HTR-8/SVneo (cell line): ENCODE measurements around the gene PPP2R2B.

Experiments
- DNase-seq: peaks from one replicate; pipeline ENCODE4 v3.0.0; 2011; ENCODE audit warnings: low spot score, mixed read lengths; ENCODE audit not compliant: insufficient read length
- FAIRE-seq: peaks from 2 replicates; lab custom pipeline; 2011; peaks lifted over from hg19 to GRCh38; lab: Jason Lieb, UNC

The PPP2R2B gene

GRCh38 chr5:146889169-146889568 is 10.6 kb upstream of the PPP2R2B start:
- no peak for DNase-seq
- no peak for FAIRE-seq

- no peak for FAIRE-seq
- no peak for DNase-seq
Observed at GRCh38 chr5:146888351-146888978, 9.9 kb upstream of the PPP2R2B start.

- DNase-seq (no peak), FAIRE-seq (no peak)
Observed at GRCh38 chr5:146884066-146884626, 5.6 kb upstream of the PPP2R2B start.

DNA sequence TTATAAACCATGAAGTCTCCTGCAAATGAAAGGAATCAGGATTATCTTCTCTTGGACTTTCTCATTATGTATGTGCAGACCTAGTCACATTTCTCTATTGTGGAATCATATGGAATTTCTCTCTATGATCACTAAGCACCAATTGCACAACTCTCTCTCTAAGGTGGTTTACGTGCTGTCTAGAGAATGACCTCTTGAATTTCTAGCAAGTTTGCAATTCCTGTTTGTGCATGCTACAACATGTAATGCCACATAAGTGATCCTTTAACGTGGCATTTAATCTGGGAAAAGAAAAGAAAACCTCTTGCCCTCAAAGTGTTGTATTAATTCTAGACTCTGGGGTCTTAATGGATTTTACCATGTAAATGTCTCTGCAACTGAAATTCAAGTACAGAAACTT is 5.0 kb upstream of the PPP2R2B start:
- no peak for FAIRE-seq
- DNase-seq, result no peak

DNA sequence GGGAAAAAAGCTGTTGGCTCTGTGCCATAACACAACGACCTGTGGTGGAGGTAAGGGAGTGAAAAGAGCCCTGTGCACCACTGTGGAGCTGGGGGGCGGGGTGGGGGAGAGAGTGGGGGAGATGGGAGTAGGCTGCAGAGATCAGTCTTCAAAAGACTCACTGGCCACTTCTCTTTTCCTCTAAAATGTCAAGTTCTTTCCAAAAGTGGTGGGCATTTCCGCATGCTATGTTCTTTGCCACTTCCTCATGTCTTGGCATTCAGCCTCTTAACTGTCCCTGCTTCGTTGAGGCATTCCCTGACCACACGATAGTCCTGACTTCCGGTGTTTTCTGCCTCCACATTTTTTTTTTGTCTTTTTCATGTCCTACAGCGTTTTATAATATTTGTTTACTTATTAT is 2.4 kb upstream of the PPP2R2B start:
- DNase-seq (no peak), FAIRE-seq (no peak)

- DNase-seq, result peak; percentile 26
- peak; percentile 76 for FAIRE-seq
Observed at GRCh38 chr5:146877783-146878475, 628 bp downstream of the PPP2R2B start.

GRCh38 chr5:146877178-146877681 is 1.3 kb downstream of the PPP2R2B start:
- FAIRE-seq (no peak), DNase-seq (no peak)

GRCh38 chr5:146873186-146873917 is 5.2 kb downstream of the PPP2R2B start:
- DNase-seq, result no peak
- FAIRE-seq, result no peak

GRCh38 chr5:146872188-146872587 is 6.4 kb downstream of the PPP2R2B start:
- no peak for DNase-seq
- FAIRE-seq, result no peak

DNA sequence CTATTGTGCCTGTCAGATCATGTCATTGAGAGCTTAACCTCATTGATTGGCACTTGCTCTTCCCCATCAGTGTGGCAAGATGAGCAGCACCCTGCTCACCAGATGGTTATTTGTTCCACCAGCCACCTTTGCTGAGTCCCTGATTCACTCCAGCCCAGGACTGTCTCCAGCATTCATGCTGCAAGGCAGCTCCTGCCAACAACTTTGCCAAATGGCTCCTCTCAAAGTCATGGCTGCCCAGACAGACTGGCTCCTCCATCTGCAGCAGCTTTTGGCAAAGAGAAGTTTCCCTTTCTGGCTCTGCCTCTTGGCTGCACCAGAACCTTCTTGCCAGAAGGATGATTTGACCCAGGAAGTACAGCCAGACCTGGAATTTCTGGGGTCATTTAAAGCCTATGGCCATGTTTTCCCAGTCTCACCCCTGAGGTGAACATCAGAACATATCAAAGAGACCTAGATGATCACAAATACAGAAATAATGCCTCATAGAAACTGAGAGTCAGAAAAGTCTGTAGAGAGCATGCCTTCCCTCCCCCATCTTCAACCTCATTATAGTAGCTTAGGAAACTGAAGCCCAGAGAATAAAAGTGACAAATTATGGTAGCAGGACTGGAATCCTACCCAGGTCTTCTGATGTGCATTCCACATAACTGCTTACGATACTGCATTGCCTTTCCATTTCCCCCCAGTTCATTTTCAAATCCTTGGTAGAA is 10.4 kb downstream of the PPP2R2B start:
- FAIRE-seq (peak; percentile 4), DNase-seq (no peak)

- no peak for FAIRE-seq
- DNase-seq, result no peak
Observed at GRCh38 chr5:146866263-146866662, 12.3 kb downstream of the PPP2R2B start.

DNA sequence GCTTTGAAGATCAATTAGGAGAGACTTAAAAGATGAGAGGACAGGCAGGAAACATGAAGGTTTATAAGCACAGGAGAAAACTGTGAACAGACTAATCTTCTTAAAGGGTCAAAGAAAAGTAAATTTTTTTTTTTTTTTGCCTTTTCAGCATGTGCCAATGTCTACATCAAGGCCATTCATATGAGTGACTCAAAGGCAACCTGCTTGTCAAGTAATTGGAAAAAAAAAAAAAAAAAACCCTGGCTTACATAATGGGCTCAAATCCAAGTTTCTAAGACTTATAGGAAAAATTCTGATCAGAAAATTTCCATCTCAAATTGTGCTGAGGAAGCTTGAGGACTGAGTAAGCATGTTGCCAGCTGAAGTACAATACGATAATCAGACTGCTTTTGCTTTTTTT is 15.9 kb downstream of the PPP2R2B start:
- FAIRE-seq, result no peak
- DNase-seq, result no peak

GRCh38 chr5:146860213-146860893 is 18.2 kb downstream of the PPP2R2B start:
- peak; percentile 51 for FAIRE-seq
- peak; percentile 27 for DNase-seq

DNA sequence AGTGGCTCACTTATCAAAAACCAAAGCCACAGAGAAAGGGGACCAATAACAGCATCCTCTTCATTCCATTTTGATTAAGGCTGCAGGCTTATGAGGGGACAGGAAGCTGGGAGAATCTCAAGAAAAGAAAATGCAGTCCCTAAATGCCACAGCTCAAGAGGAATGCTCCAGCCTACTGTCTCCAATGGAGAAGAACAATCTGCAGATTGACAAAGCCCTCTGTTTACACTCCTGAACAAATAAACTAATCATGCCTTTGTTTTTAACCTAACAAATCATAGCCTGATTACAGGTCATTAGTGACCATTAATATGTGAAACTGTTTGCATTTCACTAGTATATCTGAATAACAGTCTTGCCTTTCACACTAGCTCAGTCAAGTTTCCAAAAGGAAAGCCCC is 26.5 kb downstream of the PPP2R2B start:
- FAIRE-seq, result no peak
- DNase-seq, result no peak

- no peak for DNase-seq
- no peak for FAIRE-seq
Observed at GRCh38 chr5:146851133-146851532, 27.4 kb downstream of the PPP2R2B start.

DNA sequence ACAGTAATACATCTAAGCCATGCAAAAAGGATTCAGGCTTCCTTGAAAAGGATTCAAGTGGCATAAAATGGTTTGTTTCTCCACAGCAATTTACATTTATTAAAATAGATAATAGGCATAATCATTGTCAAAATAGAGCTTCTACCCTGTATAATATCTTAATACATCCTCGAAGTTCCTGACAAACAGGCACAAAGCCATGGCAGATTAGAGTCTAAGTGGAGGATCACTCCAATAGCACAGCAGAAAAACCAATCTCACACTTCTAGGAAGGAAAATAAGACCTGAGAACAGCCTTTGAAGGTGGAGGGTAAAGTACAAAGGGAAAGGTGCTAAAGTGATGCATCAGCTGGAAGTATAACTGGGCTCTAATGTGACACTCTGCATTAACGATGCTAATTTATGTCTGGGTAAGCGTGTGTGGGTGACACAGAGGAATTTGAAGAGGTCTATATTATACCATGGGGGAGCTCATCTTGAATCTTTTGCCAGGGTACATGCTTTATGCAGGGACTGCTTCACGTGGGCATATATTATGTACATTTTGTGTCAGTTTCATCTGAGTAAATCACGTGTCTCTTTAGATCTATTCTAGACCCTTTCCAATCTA is 28.8 kb downstream of the PPP2R2B start:
- no peak for FAIRE-seq
- no peak for DNase-seq

GRCh38 chr5:146848133-146848532 is 30.4 kb downstream of the PPP2R2B start:
- DNase-seq (no peak), FAIRE-seq (no peak)

- no peak for FAIRE-seq
- DNase-seq, result no peak
Observed at GRCh38 chr5:146840016-146840415, 38.5 kb downstream of the PPP2R2B start.

DNA sequence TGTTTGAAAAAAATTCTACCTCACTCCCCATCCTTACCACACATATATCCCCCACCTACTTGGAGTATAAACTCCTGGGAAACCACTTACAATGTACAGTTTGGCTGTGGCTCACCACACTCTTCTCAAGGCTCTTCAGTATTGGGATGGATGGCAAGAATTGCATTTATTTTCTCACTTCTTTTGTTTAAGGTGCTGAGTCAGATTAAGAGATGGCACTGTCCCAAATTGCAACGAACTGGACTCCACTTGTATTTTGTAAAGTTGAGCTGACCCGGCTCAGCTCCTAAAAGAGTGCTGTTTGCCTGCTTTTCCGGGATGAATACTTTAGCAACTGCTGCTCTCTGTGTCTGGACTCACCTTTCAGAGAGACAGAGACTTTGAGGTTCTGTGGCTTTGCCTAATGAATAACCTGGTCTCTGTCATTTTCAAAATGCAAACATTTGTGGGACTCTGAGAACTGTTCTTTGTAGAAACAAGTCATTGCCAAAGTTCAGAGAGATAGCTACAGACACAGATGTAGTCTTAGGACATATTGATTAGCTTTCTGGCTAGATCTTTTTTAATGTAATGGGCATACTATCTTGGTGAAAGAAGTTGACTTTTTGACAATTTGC is 42.2 kb downstream of the PPP2R2B start:
- FAIRE-seq (no peak), DNase-seq (no peak)
